Measurements from ENCODE around the gene TRAF5. TPM values are rescaled to one million over a fixed set of nuclear protein-coding genes. Genes with fewer than 3 reads are reported as not detected.
A peak's percentile ranks its signal among the peaks of the same experiment; 100 is the strongest.

TRAF5 gene
- total RNA-seq, 1 experiment from 2014 or later, result 8.8 TPM

- H3K36me3 ChIP-seq (ENCODE audit: control insufficient read depth, insufficient read depth, low read length), result no peaks in the 10 kb centered on the region
- no peaks in the 10 kb centered on the region; the same call in 1 of the 2 replicates for H3K9me3 ChIP-seq
- BruUV-seq (replicated peaks), result no TSS peak
- no peak for DNase-seq
- Mint-ChIP-seq H3K4me3 (ENCODE audit: unreplicated experiment) (no peak overlapping the region), H3K27me3 (ENCODE audit: insufficient read depth, unreplicated experiment) (no peaks in the 10 kb centered on the region), H3K4me1 (ENCODE audit: low read depth, unreplicated experiment) (peaks cover 6% of the 10 kb centered on the region), H3K27ac (ENCODE audit: unreplicated experiment) (peak overlapping the region; percentile 58), H3K36me3 (ENCODE audit: insufficient read depth, unreplicated experiment) (no peaks in the 10 kb centered on the region), H3K9me3 (ENCODE audit: unreplicated experiment) (no peaks in the 10 kb centered on the region)
- peaks cover 14% of the 10 kb centered on the region for H3K4me1 ChIP-seq
- ChIA-PET CTCF (interaction anchor here (0.6 to 1.2 kb wide), 3 partner anchors 20 to 210 kb away, joined by 3 read pairs; no protein-coding TSS in a partner anchor), POLR2A (no interaction called here)
- H3K4me3 ChIP-seq (ENCODE audit: low read depth, low read length), result no peak overlapping the region
- intact Hi-C loops (cut with micrococcal nuclease; ENCODE audit: unreplicated experiment), result no loop called here
- no peaks in the 10 kb centered on the region for H3K27me3 ChIP-seq (replicated peaks; ENCODE audit: control insufficient read depth, insufficient read depth, low read length)
- TF ChIP-seq CTCF (IDR thresholded peaks at IDR 0.05; ENCODE audit: insufficient read depth in 1 of 2, low read depth in 1 of 2, low read length in 1 of 2, severe bottlenecking in 1 of 2, unreplicated experiment in 1 of 2), result no peak
These were observed 17.0 kb downstream of the TRAF5 start for GRCh38 chr1:211343607-211344006.

GRCh38 chr1:211344152-211344618 is 17.6 kb downstream of the TRAF5 start:
- H3K4me3 ChIP-seq (ENCODE audit: low read depth, low read length), result no peak overlapping the region
- no peaks in the 10 kb centered on the region; the same call in 1 of the 2 replicates for H3K9me3 ChIP-seq
- H3K4me3 Mint-ChIP-seq (ENCODE audit: unreplicated experiment), result no peak overlapping the region
- no peaks in the 10 kb centered on the region for H3K36me3 Mint-ChIP-seq (ENCODE audit: insufficient read depth, unreplicated experiment)
- peak; percentile 55 to 62 for DNase-seq
- H3K36me3 ChIP-seq (ENCODE audit: control insufficient read depth, insufficient read depth, low read length), result no peaks in the 10 kb centered on the region
- POLR2A ChIA-PET, result no interaction called here
- no peaks in the 10 kb centered on the region for H3K27me3 Mint-ChIP-seq (ENCODE audit: insufficient read depth, unreplicated experiment)
- H3K27me3 ChIP-seq (replicated peaks; ENCODE audit: control insufficient read depth, insufficient read depth, low read length), result no peaks in the 10 kb centered on the region
- BruUV-seq (replicated peaks), result no TSS peak
- peaks cover 14% of the 10 kb centered on the region for H3K4me1 ChIP-seq
- CTCF ChIA-PET, result interaction anchor here (0.6 to 1.2 kb wide), 3 partner anchors 20 to 211 kb away, joined by 3 read pairs; no protein-coding TSS in a partner anchor
- H3K27ac Mint-ChIP-seq (ENCODE audit: unreplicated experiment), result peak overlapping the region; percentile 58
- H3K4me1 Mint-ChIP-seq (ENCODE audit: low read depth, unreplicated experiment), result peaks cover 6% of the 10 kb centered on the region
- no peaks in the 10 kb centered on the region for H3K9me3 Mint-ChIP-seq (ENCODE audit: unreplicated experiment)
- TF ChIP-seq CTCF (IDR thresholded peaks at IDR 0.05; ENCODE audit: insufficient read depth in 1 of 2, low read depth in 1 of 2, low read length in 1 of 2, severe bottlenecking in 1 of 2, unreplicated experiment in 1 of 2), result no peak
- intact Hi-C loops (cut with micrococcal nuclease; ENCODE audit: unreplicated experiment), result no loop called here

GRCh38 chr1:211345719-211346118 is 19.1 kb downstream of the TRAF5 start:
- Mint-ChIP-seq H3K4me1 (ENCODE audit: low read depth, unreplicated experiment) (peaks cover 6% of the 10 kb centered on the region), H3K36me3 (ENCODE audit: insufficient read depth, unreplicated experiment) (no peaks in the 10 kb centered on the region), H3K9me3 (ENCODE audit: unreplicated experiment) (no peaks in the 10 kb centered on the region), H3K27me3 (ENCODE audit: insufficient read depth, unreplicated experiment) (no peaks in the 10 kb centered on the region), H3K4me3 (ENCODE audit: unreplicated experiment) (no peak overlapping the region), H3K27ac (ENCODE audit: unreplicated experiment) (peak overlapping the region; percentile 21)
- BruUV-seq (replicated peaks), result no TSS peak
- H3K36me3 ChIP-seq (ENCODE audit: control insufficient read depth, insufficient read depth, low read length), result no peaks in the 10 kb centered on the region
- no peak for DNase-seq
- TF ChIP-seq CTCF (IDR thresholded peaks at IDR 0.05; ENCODE audit: insufficient read depth in 1 of 2, low read depth in 1 of 2, low read length in 1 of 2, severe bottlenecking in 1 of 2, unreplicated experiment in 1 of 2), result no peak
- no peaks in the 10 kb centered on the region; the same call in 1 of the 2 replicates for H3K9me3 ChIP-seq
- ChIA-PET CTCF (no interaction called here), POLR2A (no interaction called here)
- peaks cover 14% of the 10 kb centered on the region for H3K4me1 ChIP-seq
- intact Hi-C loops (cut with micrococcal nuclease; ENCODE audit: unreplicated experiment), result no loop called here
- no peaks in the 10 kb centered on the region for H3K27me3 ChIP-seq (replicated peaks; ENCODE audit: control insufficient read depth, insufficient read depth, low read length)
- H3K4me3 ChIP-seq (ENCODE audit: low read depth, low read length), result no peak overlapping the region

All from Caco-2 (cell line).